GM11168 (cell line): Measurements from ENCODE around the gene PRPF39.
"Not testable (repeated sequence)": the region's sequence is repeated elsewhere in the genome, so short reads cannot be mapped to it uniquely, and the experiment has no call there.

Experiments used
- in situ Hi-C: fragments of 300-500 bp; cut with MboI; formaldehyde crosslinking; loops from one replicate; pipeline ENCODE4 v1.12.0; 2022; ENCODE audit warnings: low sequenced_read_pairs; ENCODE audit not compliant: unreplicated experiment

PRPF39 gene

DNA sequence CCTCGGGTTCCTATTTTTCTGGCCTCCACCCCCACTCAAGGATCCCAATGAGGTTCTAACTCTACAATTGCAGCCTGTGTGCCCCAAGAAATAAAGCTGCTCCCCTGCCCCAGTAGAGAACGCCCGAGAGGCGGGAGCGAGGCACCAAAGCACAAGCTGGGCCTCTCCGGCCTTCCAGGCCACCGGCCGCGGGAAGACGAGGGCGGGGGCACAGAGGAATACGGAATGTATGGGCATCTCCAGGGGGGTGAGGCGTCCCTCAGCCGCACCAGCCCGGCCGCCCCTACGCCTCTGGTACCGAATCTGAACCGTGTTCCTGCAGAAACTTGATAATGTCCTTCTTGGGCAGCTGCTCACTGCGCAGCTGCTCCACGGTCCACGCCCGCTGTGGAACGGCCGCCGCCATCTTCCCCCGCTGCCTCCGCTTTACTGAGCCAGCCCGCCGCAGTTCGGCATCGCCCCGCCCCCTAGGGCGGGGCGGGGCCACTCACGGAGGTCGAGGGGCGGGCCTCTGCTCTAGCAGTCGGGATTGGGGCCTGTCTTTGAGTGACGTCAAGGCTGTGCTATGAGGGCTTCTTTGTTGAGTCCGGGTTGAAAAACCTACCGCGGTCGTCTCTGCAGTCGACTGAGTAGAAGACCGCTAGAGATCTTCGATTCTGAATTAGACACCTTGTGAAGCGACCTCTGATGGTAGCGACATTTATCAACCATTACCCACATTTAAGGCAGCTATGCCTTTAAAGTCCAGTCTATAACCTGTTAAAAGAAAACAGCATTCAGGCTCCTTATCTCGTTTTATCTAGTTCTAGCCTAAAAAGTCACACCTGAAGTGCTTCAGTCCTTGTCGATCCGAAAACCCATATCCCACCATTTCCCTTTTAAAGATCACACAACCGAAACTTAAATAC lies 50.4 kb downstream of the PRPF39 start, which contains the start of gene FKBP3:
Gene FKBP3 (minus strand): TSS at position 431 of the 908 bp plus-strand sequence. CDS start 25 bp downstream, at position 406.
- in situ Hi-C loops = no loop called here

DNA sequence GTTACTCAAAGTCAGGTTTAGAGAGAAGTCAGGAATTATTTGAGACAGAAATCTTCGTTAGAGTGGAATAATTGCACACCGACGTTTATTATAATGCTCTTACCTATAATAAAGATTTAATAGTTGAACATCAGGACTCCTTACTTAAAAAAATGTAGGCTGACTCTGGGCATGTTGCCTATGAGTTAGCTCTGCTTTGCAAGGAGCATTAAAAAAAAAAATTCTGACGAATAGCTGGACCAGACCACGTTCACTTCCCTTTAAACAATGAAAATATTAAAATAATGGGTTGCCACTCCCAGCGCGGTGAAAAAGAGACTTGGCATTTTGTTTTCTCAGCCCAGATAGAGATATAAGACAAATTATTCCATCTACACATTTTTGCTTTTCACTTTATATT lies 51.2 kb downstream of the PRPF39 start:
- in situ Hi-C loops = no loop called here

GRCh38 chr14:45135659-45136395 lies 51.9 kb downstream of the PRPF39 start, which contains the start of gene FANCM:
TSS of gene FANCM (plus strand) at chr14:45135930. CDS start at chr14:45136032, 102 bp downstream.
- in situ Hi-C loops = no loop called here

- in situ Hi-C loops = no loop called here
Observed at GRCh38 chr14:45136399-45136798, 52.5 kb downstream of the PRPF39 start.

DNA sequence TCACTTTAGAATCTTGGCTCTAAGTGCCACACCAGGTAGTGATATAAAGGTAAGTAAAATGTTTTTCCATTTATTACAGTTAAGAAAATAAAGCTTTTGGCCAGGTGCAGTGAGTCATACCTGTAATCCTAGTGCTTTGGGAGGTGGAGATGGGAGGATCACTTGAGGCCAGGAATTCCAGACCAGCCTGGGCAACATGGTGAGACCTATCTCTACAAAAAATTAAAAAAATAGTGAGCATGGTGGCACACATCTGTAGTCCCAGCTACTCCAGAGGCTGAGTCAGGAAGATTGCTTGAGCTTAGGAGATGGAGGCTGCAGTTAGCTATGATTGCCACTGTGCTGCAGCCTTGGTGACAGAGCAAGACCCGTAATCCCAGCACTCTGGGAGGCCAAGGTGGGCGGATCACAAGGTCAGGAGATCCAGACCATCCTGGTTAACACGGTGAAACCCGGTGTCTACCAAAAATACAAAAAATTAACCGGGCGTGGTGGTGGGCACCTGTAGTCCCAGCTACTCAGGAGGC lies 56.8 kb downstream of the PRPF39 start:
- in situ Hi-C loops = no loop called here

- in situ Hi-C loops = not testable (repeated sequence)
Observed at GRCh38 chr14:45142083-45142482, 58.2 kb downstream of the PRPF39 start.

DNA sequence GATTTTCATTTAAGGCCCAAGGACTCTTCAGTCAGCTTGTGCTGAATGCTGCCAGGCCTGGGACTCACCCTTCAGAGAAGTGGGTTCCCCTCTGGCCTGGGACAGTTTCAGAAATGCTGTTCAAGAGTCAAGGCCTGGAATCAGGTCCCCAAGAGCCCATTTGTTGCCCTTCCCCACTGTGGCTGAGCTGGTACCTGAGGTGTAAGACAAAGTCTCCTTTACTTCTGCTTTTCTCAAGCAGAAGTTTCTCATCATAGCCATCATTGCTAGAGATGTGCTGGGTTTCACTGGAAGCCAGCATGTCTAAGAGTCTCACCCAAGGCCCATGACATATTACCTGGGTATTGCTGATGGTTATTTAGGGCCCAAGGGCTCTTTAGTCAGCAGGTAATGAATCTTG lies 60.7 kb downstream of the PRPF39 start:
- in situ Hi-C loops = no loop called here

DNA sequence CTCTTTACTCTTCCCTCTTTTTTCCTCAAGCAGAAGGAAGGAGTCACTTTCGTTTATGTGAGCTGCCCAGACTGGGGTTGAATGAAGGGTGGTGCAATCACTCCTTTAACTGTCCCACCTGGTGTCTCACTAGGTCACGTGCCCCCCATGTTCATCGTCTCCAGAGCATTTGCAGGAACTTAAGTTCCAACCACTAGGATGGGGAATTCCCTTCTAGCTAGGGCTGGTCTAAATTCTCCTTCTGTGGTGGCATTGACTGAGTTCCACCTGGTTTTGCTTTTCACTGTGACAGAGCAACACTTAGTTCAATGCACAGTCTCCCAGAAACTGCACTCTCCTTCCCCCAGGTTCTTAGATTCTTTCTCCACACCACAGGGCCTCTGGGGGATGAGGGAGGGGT lies 61.3 kb downstream of the PRPF39 start:
- in situ Hi-C loops = no loop called here

- in situ Hi-C loops = no loop called here
Observed at GRCh38 chr14:45149602-45150001, 65.7 kb downstream of the PRPF39 start.

GRCh38 chr14:45150386-45150890 lies 66.5 kb downstream of the PRPF39 start:
- in situ Hi-C loops = no loop called here

DNA sequence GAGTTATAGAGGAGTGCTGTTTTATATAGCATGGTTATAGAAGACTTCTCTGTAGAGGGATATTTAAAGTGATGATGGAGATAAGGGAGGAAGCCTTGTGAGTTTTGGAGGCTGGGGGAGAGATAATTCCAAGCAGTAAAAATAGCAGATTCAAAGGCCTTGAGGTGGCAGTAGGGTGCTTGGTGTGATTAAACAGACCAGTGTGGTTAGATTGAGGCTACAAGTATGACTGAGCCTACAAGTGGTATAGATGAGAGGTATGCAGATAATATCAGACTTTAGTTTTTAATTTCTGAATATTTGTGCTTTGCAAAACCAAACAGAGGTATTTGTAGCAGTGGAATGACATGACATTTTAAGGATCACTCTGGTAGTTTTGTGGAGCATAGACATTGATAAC lies 72.2 kb downstream of the PRPF39 start:
- in situ Hi-C loops = no loop called here
